Type B pancreatic cell (in vitro differentiated cells): ENCODE results near the gene GATB. TPM values are rescaled to one million over a fixed set of nuclear protein-coding genes. Genes with fewer than 3 reads are reported as not detected.

Source experiments
- DNase-seq: peaks from one replicate; pipeline ENCODE4 v3.0.0; 2021; ENCODE audit warnings: mixed read lengths; ENCODE audit not compliant: unreplicated experiment; ENCODE audit errors: extremely low spot score
- H3K27ac Mint-ChIP-seq: 2 replicates; pipeline ENCODE4 v1.8.0; 2021; ENCODE audit warnings: mild to moderate bottlenecking, mixed read lengths
- H3K27me3 Mint-ChIP-seq: 2 replicates; pipeline ENCODE4 v1.8.0; 2021; ENCODE audit warnings: mixed read lengths
- H3K36me3 Mint-ChIP-seq: 2 replicates; pipeline ENCODE4 v1.8.0; 2021; ENCODE audit warnings: mixed read lengths
- H3K4me1 Mint-ChIP-seq: one replicate; pipeline ENCODE4 v1.8.0; 2021; ENCODE audit warnings: mixed read lengths; ENCODE audit not compliant: unreplicated experiment
- H3K4me3 Mint-ChIP-seq: 2 replicates; pipeline ENCODE4 v1.8.0; 2021; ENCODE audit warnings: mild to moderate bottlenecking, mixed read lengths
- H3K9me3 Mint-ChIP-seq: 2 replicates; pipeline ENCODE4 v1.8.0; 2021; ENCODE audit warnings: mixed read lengths
- long read RNA-seq: library from polyadenylated mRNA; unstranded; transcript quantifications from one replicate; pipeline ENCODE4 v2.0.0, GENCODE V29; 2020
- total RNA-seq: library from RNA; stranded (reverse); gene quantifications from 2 replicates; pipeline ENCODE4 v1.2.1, GENCODE V29; 2021; ENCODE audit warnings: low replicate concordance
- TF ChIP-seq, protein P1 (sequence below): fragments of 200-600 bp; sonication (generic); conservative IDR thresholded peaks from 2 replicates; pipeline ENCODE4 v1.5.0; 2021; ENCODE audit warnings: antibody characterized with exemption, mild to moderate bottlenecking

The GATB gene, protein sequence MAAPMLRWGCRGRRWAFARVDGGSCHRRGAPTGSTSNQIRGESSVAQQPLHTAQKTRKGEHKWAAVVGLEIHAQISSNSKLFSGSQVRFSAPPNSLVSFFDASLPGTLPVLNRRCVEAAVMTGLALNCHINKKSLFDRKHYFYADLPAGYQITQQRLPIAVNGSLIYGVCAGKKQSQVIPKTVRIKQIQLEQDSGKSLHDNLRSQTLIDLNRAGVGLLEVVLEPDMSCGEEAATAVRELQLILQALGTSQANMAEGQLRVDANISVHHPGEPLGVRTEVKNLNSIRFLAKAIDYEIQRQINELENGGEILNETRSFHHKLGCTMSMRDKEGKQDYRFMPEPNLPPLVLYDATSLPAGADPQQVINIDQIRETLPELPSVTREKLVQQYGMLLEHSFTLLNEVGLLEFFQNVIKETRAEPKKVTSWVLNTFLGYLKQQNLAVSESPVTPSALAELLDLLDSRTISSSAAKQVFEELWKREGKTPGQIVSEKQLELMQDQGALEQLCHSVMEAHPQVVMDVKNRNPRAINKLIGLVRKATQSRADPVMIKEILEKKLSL
- total RNA-seq, result 17.3 and 22.9 TPM in 2 replicates
- long read RNA-seq, transcript GATB-201 (13 exons, 2,385 nt), result major isoform, 92 of 116 reads
- long read RNA-seq, partial matches to known transcripts, result 3 of 116 reads
- long read RNA-seq, other reads (novel, unspliced or antisense), result 18 of 116 reads

DNA sequence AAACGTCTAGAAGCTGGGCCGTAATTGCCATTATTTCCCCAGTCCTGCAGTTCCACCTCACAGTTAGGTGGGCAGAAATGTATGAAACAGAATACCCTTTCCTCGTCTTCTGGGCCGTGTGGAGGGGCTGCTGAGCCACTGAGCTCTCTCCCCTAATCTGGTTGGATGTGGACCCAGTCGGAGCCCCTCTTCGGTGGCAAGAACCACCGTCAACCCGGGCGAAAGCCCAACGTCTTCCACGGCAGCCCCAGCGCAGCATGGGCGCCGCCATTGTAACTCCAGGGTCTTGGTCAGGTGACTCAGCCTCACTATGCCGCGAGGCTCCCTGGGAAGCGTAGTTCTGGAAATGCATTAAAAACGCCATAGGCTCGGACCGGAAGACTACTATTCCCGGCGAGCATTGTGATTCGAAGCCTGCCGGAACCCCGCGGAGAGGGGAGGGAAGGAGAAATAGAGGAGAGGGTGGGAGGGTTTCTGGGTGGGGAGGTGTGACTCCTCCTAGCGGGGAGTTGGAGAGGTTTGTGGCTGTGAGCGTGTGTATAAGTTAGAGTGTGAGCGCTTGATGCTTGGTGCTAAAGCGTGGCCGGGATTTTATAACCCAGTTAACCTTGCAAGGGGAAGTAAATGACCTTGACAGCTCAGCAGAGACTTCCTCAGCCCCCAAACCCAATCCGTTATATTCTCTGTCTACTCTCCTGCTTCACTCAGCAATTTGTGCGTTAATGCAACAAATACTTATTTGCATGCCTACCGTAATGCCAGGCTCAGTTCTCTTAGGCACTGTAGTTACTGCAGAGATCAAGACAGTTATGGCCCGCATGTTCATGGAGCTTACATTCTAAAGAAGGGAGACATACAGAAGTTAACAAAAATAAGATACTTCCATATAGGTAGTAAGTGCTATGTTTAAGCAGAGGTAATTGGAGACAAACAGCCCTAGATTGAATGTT lies at the start of gene GATB:
TSS of gene GATB (minus strand) at position 296 of the 950 bp plus-strand sequence. CDS start at position 271, 25 bp downstream.
- peak within 1 kb of the TSS; percentile 96 for H3K27ac Mint-ChIP-seq
- no peaks in the 10 kb centered on the region for H3K9me3 Mint-ChIP-seq
- H3K36me3 Mint-ChIP-seq, result no peaks in the 10 kb centered on the region
- DNase-seq, result peak; percentile 94
- peak within 1 kb of the TSS; percentile 99 for H3K4me3 Mint-ChIP-seq
- H3K4me1 Mint-ChIP-seq, result peaks cover 9% of the 10 kb centered on the region
- TF ChIP-seq, protein P1, sequence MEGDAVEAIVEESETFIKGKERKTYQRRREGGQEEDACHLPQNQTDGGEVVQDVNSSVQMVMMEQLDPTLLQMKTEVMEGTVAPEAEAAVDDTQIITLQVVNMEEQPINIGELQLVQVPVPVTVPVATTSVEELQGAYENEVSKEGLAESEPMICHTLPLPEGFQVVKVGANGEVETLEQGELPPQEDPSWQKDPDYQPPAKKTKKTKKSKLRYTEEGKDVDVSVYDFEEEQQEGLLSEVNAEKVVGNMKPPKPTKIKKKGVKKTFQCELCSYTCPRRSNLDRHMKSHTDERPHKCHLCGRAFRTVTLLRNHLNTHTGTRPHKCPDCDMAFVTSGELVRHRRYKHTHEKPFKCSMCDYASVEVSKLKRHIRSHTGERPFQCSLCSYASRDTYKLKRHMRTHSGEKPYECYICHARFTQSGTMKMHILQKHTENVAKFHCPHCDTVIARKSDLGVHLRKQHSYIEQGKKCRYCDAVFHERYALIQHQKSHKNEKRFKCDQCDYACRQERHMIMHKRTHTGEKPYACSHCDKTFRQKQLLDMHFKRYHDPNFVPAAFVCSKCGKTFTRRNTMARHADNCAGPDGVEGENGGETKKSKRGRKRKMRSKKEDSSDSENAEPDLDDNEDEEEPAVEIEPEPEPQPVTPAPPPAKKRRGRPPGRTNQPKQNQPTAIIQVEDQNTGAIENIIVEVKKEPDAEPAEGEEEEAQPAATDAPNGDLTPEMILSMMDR, result peak; percentile 79
- peaks cover 10% of the 10 kb centered on the region for H3K27me3 Mint-ChIP-seq

DNA sequence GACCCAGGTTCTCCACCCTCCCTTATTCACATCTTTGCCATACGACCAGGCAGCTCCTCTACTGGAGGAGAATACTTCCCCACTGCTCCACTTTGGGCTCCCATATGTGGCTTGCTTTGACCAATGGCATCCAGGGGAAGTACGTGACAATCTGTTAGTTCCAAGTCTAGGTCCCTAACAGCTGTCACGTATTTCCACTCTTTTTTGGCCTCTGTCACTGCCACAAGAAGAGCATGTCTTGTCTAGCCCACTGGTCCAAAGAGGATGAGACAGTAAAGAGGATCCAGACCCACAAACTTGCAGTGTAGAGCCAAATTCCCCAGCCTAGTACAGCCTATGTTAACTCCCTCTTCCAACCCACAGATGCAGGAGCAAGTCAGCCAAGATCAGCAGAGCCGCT lies 49.7 kb upstream of the GATB start:
- H3K4me3 Mint-ChIP-seq, result no peak overlapping the region
- TF ChIP-seq, protein P1, result no peak
- no peaks in the 10 kb centered on the region for H3K9me3 Mint-ChIP-seq
- no peak for DNase-seq
- H3K4me1 Mint-ChIP-seq, result peaks cover 8% of the 10 kb centered on the region
- H3K36me3 Mint-ChIP-seq, result no peaks in the 10 kb centered on the region
- peaks cover 4% of the 10 kb centered on the region for H3K27me3 Mint-ChIP-seq
- no peak overlapping the region for H3K27ac Mint-ChIP-seq

GRCh38 chr4:151809716-151810115 lies 48.9 kb upstream of the GATB start:
- TF ChIP-seq, protein P1, result no peak
- no peak overlapping the region for H3K4me3 Mint-ChIP-seq
- DNase-seq, result no peak
- H3K4me1 Mint-ChIP-seq, result peaks cover 8% of the 10 kb centered on the region
- H3K27me3 Mint-ChIP-seq, result peaks cover 4% of the 10 kb centered on the region
- H3K27ac Mint-ChIP-seq, result no peak overlapping the region
- H3K36me3 Mint-ChIP-seq, result no peaks in the 10 kb centered on the region
- H3K9me3 Mint-ChIP-seq, result no peaks in the 10 kb centered on the region

DNA sequence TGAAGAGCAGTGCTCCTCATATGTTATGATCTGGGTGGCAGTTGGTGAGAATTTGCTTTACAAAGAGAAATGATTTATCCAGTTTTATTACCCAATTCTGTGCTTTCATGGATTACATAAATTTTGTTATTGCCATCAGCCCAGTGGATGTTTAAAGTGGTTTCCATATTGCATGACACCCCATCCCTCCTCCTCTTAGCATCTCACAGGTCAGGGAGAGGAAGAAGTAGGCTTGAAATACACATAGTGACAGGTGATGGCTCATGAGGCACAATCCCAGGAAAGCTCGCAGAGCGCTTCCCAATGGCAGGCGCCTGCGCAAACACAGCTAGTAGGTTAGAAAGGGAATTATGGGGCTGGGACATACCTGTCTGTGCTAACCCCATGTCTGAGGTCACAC lies 47.7 kb upstream of the GATB start:
- peaks cover 8% of the 10 kb centered on the region for H3K4me1 Mint-ChIP-seq
- H3K27me3 Mint-ChIP-seq, result peaks cover 4% of the 10 kb centered on the region
- H3K36me3 Mint-ChIP-seq, result no peaks in the 10 kb centered on the region
- H3K4me3 Mint-ChIP-seq, result no peak overlapping the region
- TF ChIP-seq, protein P1, result no peak
- DNase-seq, result no peak
- no peak overlapping the region for H3K27ac Mint-ChIP-seq
- H3K9me3 Mint-ChIP-seq, result no peaks in the 10 kb centered on the region

DNA sequence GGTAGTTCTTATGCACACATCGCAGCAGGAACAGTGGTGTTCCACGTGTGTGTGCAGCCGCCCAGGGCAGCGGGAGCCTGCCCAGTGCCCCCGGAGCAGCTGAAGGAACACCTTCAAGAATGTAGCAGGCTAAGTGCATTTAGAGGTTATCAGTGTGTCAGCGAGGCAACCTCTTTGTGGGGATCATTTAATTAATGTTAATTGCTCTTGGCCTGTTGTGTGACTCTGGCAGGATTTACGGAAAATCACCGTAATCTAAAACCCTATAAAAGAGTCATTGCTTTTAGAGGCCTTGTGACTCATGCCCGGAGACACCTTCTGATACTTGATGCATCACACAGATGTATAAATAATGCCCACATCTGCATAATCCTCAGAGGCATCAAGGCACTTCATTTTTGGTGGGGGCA lies 47.3 kb upstream of the GATB start:
- no peaks in the 10 kb centered on the region for H3K9me3 Mint-ChIP-seq

More for the DNA sequence above, 47.3 kb upstream of the GATB start:
- no peak for DNase-seq
- peaks cover 8% of the 10 kb centered on the region for H3K4me1 Mint-ChIP-seq
- no peaks in the 10 kb centered on the region for H3K36me3 Mint-ChIP-seq
- H3K4me3 Mint-ChIP-seq, result no peak overlapping the region
- H3K27me3 Mint-ChIP-seq, result peaks cover 4% of the 10 kb centered on the region
- no peak overlapping the region for H3K27ac Mint-ChIP-seq
- TF ChIP-seq, protein P1, result no peak
